Fibroblast of skin of left quadriceps (primary cell): ENCODE measurements around the gene CANT1.
A peak's percentile ranks its signal among the peaks of the same experiment; 100 is the strongest.
"Not testable (repeated sequence)": the region's sequence is repeated elsewhere in the genome, so short reads cannot be mapped to it uniquely, and the experiment has no call there.

Experiments
- DNase-seq, 2 experiments: peaks; one replicate each; pipeline ENCODE4 v3.0.0-alpha.2; 2013; ENCODE audit warnings: low read depth in 2 of 2

The CANT1 gene

DNA sequence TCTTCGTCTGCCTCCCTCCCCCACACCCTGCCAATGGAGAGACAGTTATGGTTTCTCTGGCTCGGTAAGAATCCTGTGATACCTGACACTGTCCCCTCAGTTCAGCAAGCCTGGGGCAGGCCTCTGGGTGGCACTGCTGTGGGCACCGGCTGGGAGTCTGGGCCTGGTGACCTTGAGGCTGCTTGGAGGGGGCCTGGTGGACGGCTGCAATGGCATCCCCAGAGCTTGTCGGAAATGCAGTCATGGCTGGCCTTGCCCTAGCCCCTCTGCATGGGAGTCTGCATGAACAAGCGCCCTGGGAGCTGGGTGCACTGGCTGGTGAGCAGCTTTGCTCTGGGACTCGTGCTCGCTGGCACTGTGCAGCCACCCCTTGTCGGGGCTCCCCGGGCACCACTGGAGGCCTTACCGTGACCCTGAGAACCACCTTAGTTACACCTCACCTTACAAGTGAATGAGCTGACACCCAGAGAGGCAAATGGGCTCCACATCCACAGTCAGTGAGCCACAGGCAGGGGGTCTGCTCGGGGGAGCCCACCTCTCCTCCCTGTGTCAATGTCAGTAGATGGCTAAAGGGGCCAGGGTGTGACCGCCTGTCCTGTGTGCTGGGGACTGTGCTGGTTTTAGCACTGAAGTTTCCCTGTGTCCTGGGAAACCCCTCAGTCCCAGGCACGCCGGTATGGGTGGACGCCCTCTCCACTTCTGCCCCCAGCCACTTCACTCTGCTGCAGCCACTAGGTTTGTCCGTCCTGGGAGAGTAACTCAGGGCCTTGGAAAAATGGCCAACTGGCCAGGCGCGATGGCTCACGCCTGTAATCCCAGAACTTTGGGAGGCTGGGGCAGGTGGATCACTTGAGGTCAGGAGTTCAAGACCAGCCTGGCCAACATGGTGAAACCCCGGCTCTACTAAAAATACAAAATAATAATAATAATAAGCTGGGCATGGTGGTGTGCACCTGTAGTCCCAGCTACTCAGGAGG, 31.3 kb downstream of the CANT1 start:
- DNase-seq, result no peak

DNA sequence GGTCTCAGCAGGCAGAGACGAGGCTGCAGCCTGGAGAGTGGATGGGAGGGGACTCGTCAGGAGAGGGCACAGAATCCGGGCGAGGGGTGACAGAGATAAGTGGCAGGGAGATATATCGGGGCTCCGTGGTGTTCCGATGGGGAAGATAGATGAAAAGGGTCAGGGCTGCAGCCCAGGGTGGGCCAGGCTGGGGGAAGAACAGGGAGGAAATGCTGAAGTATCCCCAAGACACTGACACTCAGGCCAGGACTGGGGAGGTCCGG, 32.0 kb downstream of the CANT1 start:
- DNase-seq, result no peak

GRCh38 chr17:78976907-78977680, 32.5 kb downstream of the CANT1 start:
- no peak for DNase-seq

DNA sequence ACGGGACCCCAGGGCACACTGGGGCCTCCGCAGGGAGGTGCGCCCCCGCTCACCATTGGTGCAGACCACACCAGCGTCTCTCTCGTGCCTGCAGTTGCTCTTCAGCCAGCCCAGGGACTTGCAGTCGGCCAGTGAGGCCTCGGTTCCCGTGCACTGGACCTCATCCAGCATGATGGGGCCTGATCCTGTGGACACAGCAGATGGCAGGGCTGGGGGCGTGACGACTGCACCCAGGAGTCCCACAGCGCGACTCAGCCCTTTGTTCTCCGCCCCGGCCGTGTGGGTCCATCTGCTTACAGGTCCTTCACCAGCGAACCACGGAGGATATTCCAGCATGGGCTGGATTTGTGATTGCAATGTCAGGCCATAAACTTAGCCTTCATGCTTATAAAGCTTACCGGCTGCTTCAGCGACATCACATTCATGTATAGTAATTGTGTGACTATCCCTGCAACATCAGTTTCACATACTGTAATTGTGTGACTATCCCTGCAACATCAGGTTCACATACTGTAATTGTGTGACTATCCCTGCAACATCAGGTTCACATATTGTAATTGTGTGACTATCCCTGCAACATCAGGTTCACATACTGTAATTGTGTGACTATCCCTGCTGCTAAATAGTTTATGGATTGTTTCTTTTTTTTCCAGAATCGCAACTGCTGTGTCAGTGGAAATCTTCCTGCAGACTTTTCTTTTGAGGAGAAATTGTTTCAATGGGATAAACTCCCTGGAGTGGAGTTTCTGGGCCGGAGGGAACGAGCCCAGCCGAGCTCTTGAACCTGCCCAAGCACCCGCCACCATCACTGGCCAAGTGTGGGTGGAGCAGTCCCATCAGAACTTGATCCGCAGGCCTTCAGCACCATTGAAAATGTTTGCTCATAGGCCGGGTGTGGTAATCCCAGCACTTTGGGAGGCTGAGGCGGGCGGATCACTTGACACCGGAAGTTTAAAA, 34.7 kb downstream of the CANT1 start:
- DNase-seq, result peak; percentile 55 to 62

DNA sequence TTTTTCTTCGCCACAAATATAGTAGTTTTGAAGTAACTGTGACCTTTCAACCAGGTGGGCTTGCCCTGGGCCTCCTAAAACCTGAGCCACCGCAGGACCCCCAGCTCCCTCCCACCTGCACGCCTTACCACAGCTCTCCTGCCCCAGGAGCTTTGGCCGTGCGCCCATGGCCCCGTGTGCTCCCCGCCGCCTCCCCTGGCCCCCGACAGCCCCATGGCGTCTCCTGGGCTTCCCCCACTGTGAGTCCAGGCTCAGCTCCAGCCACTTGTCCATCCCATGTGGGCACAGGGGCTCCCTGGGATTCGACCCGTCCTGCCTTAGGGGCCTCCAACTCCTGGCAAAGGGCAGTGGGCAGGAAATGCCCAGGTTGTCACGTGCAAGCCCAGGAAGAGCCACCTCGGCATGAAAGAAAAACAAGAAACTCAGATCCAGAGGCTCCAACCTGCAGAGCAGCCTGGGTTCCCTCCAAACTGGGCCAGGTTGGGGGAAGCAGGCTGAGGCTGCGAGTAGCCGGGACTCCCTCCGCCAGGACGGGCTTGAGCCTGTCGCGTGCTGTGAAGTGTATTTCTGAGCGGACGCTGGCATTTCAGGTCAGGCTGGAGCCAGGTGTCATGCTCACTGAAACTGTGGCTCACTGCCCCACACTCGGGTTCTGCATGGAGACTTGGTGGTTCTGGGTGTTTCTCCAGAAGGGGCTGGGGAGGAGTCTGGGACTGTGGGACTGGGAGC, 35.6 kb downstream of the CANT1 start:
- no peak for DNase-seq

GRCh38 chr17:78973196-78973595, 36.4 kb downstream of the CANT1 start:
- no peak for DNase-seq

- DNase-seq, result no peak
Measured at GRCh38 chr17:78972507-78973105, 37.0 kb downstream of the CANT1 start.

GRCh38 chr17:78971756-78972506, 37.6 kb downstream of the CANT1 start:
- no peak for DNase-seq

DNA sequence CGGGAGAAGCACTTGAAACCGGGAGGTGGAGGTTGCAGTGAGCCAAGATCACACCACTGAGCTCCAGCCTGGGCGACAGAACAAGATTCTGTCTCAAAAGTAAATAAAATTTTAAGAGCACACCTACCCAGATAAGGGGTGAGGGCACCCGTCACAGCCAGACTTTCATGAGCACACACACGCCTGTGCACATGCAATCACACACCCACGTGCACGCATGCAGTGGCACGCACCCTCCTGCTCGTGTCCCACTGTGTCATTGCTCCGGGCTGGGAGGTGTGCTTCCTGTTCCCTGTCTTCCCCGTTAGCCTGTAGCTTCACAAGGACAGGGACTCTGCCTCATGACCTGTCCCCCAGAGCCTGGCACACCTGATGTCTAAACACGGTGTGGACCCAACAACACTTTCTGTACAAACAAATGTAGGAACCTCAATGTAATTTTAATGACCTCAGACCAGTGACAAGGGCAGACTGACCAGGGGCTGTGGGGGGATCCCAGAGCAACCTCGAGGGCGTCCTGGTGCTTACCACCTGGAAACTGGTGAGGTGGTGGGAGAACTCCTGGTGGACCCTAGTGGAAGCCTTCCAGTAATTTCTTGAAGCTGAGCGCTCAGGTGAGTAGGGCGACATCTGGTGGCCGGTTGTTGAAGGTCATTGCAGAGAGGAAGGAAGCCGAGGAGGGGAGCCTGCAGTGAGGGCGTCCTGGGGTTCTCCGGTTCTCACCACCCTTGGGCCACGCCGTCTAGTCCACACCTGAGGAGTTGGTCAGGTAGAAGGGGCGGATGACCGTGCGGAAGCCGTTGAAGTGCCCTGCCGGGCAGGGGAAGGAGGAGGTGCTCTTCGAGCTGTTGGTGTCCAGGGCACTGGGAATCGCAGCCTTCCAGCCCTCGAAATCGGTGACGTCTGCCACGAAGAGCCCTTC, 38.5 kb downstream of the CANT1 start:
- DNase-seq, result peak; percentile 43 to 44

- no peak for DNase-seq
Measured at GRCh38 chr17:78969865-78970264, 39.7 kb downstream of the CANT1 start.

- no peak for DNase-seq
Measured at GRCh38 chr17:78967782-78968362, 41.7 kb downstream of the CANT1 start.

DNA sequence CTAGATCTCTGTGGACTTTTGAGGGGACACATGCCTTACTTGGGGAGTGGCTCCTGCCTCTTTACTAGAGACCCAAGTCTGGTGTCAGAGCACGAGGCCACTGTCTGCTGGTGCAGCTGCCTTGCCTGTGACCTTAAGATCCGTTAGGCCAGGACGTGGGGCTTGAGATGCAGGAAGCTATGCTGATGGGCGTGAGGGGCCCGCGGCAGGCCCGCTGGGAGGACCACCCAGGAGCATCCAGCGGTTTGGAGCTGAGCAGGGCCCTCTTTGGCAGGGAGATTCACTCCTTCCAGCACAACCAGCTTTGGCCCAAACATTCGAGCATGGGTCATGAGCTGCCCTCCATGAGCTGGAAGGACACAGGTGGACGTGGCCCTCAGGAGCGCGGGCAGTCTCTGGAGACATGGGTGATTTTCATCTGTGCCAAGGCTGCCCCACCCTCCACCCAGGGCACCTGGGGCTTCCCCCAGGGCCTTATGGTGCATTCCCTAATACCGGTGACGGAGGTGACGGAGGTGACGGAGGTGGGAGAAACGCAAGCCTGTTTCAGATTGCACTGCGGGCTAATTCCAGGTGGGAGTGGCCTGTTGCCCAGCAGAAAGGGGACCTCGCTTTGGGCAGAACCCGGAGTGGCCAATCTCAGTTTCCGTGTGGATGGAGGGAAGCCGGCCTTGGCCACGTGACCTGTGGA, 42.5 kb downstream of the CANT1 start:
- DNase-seq, result no peak

DNA sequence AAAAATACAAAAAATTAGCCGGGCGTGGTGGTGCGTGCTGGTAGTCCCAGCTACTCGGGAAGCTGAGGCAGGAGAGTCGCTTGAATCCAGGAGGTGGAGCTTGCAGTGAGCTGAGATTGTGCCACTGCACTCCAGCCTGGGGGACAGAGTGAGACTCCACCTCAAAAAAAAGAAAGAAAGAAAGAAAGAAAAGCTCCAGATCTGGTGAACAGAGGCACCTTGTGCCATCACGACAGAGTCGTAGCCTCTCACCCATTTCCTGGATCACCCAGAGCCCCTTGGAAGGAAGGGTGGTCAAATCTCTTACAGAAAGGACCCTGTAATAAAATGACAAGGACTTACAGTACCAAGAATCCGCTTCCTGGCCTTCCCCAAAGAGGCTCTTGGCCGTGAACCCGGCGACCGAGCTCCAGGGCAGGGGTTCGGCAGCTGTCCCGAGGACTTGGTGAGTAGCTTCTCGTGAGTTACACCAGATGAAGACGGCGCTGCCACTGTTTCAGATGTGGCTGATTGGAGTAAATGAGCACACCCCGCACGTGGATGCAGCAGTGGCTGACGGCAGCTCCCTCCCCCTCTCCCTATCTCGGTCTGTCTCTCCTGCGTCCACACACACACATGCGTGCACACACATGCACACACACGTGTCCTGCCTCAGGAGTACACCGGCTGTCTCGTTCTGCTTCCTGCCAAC, 43.3 kb downstream of the CANT1 start:
- no peak for DNase-seq

- DNase-seq, result no peak
Measured at GRCh38 chr17:78965491-78965924, 44.1 kb downstream of the CANT1 start.

GRCh38 chr17:78963378-78963777, 46.2 kb downstream of the CANT1 start:
- DNase-seq, result no peak

DNA sequence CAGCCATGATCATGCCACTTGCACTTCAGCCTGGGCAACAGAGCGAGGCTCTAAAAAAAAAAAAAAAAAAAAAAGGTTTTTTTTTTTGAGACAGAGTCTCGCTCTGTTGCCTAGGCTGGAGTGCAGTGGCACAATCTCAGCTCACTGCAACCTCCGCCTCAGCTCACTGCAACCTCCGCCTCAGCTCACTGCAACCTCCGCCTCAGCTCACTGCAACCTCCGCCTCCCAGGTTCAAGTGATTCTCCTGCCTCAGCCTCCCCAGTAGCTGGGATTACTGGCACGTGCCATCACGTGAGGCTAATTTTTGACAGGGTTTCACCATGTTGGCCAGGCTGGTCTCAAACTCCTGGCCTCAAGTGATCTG, 46.6 kb downstream of the CANT1 start:
- not testable (repeated sequence) for DNase-seq

DNA sequence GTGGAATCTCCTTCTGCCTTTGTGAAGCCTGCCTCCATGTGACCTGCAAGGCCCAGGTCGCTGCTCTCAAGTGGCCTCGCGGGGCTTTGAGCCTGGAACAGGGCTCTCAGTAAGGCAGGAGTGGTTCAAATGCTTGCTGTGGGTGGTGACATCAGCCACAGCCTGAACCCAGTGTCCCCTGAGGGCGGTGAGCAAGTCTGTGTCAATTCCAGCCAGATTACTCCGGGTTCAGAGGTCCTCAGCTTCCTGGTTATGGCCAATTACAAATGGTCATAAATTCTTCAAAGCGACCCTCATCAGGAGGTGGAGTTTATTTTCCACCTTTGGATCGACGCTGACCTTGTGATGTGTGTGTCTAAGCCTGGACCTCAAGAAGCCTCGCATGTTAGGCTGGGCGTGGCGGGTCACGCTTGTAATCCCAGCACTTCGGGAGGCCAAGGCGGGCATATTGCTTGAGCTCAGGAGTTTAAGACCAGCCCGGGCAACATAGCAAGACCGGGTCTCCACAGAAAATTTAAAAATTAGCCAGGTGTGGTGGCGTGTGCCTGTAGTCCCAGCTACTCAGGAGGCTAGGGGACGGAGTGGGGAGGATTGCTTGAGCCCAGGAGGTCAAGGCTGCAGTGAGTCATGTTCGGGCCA, 47.1 kb downstream of the CANT1 start:
- no peak for DNase-seq
